ENCODE measurements around the gene PLA2G2C.

PLA2G2C gene

DNA sequence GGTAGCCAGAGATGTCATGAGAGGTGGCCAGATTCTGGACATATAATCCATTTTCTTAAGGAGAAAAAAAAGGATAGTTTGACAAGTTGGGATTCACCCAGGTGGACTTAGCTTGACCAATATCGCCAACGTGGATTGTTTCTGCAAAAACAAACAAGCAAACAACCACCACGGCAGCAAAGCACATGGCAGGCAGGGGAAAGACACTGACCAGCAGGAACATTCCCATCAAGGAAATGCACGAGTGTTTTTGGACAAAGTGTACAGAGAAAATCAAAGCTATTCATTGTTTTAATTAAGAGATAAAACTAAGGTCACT is 9.1 kb upstream of the PLA2G2C start:
- TF ChIP-seq, protein P1, sequence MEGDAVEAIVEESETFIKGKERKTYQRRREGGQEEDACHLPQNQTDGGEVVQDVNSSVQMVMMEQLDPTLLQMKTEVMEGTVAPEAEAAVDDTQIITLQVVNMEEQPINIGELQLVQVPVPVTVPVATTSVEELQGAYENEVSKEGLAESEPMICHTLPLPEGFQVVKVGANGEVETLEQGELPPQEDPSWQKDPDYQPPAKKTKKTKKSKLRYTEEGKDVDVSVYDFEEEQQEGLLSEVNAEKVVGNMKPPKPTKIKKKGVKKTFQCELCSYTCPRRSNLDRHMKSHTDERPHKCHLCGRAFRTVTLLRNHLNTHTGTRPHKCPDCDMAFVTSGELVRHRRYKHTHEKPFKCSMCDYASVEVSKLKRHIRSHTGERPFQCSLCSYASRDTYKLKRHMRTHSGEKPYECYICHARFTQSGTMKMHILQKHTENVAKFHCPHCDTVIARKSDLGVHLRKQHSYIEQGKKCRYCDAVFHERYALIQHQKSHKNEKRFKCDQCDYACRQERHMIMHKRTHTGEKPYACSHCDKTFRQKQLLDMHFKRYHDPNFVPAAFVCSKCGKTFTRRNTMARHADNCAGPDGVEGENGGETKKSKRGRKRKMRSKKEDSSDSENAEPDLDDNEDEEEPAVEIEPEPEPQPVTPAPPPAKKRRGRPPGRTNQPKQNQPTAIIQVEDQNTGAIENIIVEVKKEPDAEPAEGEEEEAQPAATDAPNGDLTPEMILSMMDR (IDR thresholded peaks at IDR 0.05), result peak; percentile 47
- TF ChIP-seq ZFX (IDR thresholded peaks at IDR 0.05; ENCODE audit: borderline replicate concordance), result no peak
- no peak overlapping the region for H3K27ac ChIP-seq

DNA sequence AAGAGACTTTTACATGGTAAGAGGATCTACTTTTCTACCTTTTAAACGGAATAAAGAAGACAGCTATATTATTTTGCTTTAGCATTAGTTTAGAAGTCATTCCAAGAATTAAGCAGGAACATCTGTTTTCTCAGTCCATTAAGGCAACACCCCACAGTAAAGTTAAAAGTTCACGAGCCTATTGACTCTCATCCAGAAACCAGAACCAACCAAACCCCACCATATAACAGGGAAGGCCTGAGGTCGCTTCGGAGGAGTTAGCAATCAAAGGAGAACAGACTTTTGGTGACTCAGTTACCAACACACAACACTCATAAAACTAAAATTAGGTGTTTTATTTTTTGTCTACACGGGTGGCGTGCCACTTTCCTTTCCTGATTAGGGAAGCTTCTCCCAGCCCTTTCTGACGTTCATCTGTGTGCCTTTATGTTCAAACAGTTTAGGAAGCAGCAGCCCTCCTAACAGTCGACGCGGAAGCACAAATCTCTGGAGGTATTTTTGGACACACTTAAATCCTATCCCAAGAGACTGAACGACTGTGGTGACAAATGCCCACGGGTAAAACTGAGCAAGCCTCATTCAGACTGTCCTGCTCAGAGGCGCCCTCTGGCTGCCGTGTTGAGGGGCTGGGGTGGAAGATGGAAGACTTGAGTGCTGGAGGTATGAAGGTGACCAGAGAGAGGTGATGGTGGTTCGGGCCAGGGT is 8.6 kb upstream of the PLA2G2C start:
- TF ChIP-seq, protein P1 (IDR thresholded peaks at IDR 0.05), result peak; percentile 93
- no peak for TF ChIP-seq ZFX (IDR thresholded peaks at IDR 0.05; ENCODE audit: borderline replicate concordance)
- no peak overlapping the region for H3K27ac ChIP-seq

DNA sequence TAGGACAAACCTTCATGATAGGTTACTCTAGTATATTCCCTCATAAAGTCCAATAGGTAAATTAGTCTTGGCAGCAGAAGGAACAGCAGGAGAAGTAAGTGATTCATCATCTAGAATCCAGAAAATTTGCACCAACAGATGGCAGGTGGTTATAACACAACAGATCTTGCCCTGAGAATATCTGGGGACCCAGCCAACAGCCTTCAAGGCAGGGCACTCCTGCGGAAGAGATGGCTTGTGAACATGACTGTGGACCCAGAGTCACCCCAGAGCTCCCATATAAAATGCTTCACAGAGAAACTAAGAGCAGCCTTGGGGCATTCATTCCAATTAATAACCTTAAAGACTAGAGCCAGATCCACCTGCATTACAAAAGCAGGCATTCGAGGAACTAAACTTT is 7.9 kb upstream of the PLA2G2C start:
- H3K27ac ChIP-seq, result no peak overlapping the region
- TF ChIP-seq, protein P1 (IDR thresholded peaks at IDR 0.05), result no peak
- no peak for TF ChIP-seq ZFX (IDR thresholded peaks at IDR 0.05; ENCODE audit: borderline replicate concordance)

DNA sequence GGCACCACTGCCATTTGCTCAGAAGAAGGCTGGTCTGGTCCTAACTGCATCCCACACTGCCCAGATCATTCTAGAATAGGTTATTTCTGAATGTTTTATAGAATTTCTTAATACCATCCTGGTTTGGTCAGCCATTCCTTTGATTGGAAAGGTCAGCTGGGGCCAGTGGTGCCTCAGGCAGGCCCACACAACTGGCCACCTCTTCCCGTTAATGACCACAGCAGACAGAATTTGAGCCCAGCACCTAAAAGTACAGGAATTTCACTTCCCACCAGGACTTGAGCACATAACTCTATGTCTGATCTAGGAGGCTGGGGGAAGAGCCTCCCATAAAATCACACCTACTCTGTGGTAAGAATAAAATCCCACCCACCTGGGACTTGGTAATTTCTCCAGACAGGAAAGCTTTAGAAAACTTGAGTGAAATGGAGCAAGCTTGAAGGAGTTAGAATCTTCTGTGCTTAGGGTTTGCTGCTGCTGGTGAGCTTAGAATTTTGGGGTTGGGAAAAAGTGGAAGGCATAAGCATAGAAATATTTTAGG is 6.6 kb upstream of the PLA2G2C start:
- TF ChIP-seq, protein P1 (IDR thresholded peaks at IDR 0.05), result no peak
- no peak for TF ChIP-seq ZFX (IDR thresholded peaks at IDR 0.05; ENCODE audit: borderline replicate concordance)
- H3K27ac ChIP-seq, result no peak overlapping the region

DNA sequence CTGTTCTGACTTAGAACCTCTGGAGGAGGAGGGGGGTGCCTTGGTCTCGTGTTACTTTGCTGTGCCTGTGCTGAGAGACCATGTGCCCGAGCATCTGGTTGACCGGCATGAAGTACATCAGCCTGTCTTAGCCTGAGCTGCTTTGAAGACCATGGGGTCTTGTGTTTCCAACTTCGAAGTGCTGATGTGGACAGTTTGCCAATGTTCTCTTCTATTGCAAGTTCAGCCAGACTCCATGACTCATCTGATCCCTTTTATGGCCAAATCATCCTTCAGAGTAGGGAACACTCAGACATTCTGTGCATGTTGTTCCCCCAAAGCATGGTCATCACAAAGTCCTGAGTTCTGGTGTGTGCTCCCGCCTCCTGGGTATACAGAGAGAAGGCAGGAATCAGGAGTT is 6.0 kb upstream of the PLA2G2C start:
- TF ChIP-seq ZFX (IDR thresholded peaks at IDR 0.05; ENCODE audit: borderline replicate concordance), result no peak
- TF ChIP-seq, protein P1 (IDR thresholded peaks at IDR 0.05), result no peak
- H3K27ac ChIP-seq, result no peak overlapping the region

DNA sequence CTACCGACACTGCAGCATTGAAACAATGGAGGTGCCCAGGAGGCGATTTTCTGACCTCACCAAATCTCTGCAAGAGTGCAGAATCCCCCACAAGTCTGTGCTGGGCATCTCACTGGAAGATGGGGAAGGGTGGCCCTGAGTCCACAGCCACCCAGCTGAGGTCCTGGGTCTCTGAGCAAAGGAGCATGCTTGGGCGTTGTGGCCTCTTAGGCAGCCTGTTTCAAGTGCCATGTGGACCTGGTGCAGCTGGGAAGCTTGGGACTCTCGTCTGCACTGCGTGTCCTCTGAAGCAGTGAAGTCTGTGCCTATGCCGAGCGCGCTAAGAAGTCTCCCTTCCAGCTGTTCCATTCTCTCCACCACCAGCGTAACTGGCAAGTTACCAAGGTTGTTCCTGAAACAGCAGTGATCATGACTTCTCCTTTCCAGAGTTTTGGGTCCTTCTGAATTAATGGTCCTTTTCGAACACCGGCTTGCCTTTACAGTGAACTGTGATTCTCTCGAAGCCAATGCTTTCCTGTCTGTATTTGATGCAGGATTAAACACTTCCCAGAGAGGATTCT is 5.0 kb upstream of the PLA2G2C start:
- no peak overlapping the region for H3K27ac ChIP-seq
- no peak for TF ChIP-seq ZFX (IDR thresholded peaks at IDR 0.05; ENCODE audit: borderline replicate concordance)
- TF ChIP-seq, protein P1 (IDR thresholded peaks at IDR 0.05), result no peak
